HG03558 (cell line): ENCODE data around the gene GALNT1.

Source experiments
- ATAC-seq: cut with Tn5 transposase; IDR thresholded peaks from one replicate; pipeline ENCODE4 v1.9.1; 2021; ENCODE audit warnings: moderate number of reproducible peaks; ENCODE audit not compliant: unreplicated experiment; ENCODE audit errors: extremely low read depth

GALNT1 gene

GRCh38 chr18:35661483-35662146 is 80.1 kb downstream of the GALNT1 start:
- ATAC-seq, result no peak

DNA sequence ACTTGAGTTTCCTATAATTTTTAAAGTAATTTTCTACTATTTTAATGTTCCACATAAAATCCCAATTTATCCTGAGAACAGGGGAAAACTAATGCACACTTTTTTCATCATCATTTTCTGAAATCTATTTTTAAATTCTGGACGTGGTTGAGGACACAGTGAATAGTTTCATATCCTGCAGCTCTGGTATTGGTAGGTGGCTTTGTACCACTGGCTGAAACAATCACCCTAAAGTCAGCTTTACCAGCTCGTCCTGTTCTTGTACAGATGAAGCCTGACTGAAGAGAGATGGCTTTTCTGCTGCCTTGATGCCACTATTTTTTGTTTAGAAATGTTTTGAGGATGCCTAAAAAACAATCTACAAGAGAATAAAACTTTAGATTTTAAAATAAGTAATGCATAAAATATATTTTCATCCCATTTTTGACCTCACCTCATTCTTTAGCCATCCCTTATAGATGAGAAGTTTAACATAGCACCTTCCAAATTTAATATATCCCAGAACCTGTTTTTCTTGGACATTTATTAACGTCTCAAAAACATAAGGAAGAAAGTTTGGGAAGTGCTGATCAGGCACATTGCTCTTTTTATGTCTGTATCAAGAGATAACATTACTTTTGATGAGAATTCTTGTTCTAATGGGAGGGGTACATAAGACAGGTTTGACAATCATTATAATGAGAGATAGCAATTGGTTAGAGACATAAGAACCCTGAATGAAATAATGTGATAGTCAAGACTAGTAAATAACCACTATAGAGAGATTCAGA is 80.9 kb downstream of the GALNT1 start:
- ATAC-seq, result no peak

DNA sequence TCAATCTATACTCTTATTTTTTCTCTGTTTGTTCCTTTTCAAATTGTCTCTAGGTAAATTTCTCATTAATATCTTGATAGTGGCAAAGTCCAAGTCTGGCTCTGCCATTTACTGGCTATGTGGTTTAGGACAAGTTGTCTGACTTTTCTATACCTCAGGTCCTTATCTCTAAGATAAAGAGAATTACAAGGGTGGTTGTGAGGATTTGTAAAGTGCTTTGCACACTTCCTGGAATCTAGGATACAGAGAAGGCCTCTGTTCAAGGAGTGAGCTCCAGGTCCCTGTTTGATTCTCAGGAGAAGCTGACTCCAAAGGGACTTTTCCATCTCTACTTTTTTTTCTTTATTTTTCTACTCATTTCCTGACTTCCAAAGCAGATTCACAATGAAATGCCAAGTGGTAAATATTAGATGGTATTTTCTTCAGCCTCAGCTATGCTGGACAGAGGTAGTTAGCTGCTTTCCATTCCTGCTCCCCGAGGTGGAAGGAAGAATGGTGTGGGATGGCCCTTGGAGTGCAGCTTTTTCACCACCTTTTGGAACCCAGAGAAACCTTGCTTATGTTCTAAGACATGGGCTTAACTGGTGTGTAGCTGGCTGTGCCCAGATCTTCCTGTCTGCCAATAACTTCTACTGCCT is 90.5 kb downstream of the GALNT1 start:
- no peak for ATAC-seq

DNA sequence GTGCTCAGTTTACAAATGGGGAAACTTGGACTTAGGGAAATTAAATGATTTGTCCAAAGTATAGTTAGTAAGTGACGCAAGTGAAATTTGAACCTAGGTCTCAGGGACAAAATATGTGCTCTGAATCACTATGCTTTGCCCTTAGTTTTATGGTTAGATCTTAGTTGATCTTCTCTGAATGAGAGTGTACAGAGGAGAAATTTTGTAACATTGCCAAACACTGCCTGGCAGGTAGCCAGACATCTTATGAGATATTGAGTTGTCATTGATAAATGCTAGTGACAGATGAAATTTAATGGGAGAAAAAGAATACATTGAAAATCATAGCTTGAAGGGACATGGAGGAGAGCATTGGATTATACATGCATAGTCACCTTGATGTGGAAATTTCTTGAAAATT is 91.4 kb downstream of the GALNT1 start:
- no peak for ATAC-seq

DNA sequence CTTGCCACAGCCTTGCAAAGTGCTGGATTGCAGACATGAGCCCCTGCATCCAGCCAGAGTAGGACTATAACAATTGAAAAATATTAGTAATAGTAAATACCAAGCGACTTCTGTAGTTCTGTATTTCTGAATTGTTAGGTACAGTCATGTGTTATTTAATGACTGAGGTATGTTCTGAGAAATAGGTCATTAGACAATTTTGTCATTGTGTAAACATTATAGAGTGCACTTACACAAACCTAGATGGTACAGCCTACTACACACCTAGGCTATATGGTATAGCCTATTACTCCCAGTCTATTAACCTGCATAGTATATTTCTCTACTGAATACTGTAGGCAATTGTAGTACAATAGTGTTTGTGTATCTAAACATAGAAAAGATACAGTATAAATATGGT is 92.1 kb downstream of the GALNT1 start:
- no peak for ATAC-seq

GRCh38 chr18:35680139-35680551 is 98.6 kb downstream of the GALNT1 start:
- no peak for ATAC-seq

- ATAC-seq, result no peak
Observed at GRCh38 chr18:35682281-35682867, 100.8 kb downstream of the GALNT1 start.

DNA sequence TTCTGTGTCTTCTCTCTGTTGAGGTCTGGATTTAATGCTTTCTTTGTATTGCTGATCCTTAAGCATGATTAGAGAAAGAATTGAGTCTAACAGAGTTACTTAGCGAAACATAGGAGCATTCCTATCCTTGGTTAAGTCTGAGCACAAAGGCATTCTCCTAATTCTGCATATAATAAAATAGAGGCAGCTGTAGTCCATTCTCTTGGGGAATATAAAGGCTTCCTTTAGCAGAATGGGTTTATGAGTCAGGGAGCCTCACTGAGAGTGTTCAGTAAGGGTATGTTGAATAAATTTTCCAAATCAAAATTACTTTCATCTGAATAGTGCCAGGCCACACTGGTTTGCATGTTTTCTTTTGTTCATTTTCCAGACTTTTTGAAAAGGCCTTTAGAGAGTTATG is 101.5 kb downstream of the GALNT1 start:
- ATAC-seq, result no peak

DNA sequence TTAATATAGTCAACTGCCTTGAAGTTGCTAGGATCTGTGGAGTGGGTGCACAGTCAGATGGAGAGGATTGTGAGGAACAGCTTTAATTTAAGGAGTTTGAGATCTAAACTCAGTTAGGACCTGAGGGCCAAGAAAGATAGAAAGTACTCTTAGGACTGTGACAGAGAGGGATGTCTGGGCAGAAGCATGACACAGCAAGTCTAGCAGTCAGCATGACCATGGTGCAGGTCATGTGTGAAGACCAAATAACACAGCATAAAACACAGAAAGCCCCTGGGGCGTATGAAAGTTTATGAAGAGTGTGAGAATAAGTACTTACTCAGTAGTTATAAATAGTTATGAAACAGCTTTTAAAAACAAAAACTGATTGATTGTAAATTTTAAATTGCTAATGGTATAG is 107.2 kb downstream of the GALNT1 start:
- peak; percentile 85 for ATAC-seq

- ATAC-seq, result no peak
Observed at GRCh38 chr18:35689728-35690127, 108.2 kb downstream of the GALNT1 start.

- no peak for ATAC-seq
Observed at GRCh38 chr18:35691625-35692024, 110.1 kb downstream of the GALNT1 start.

- ATAC-seq, result no peak
Observed at GRCh38 chr18:35692866-35693265, 111.3 kb downstream of the GALNT1 start.

GRCh38 chr18:35693829-35694228 is 112.3 kb downstream of the GALNT1 start:
- ATAC-seq, result no peak

- no peak for ATAC-seq
Observed at GRCh38 chr18:35694808-35695207, 113.3 kb downstream of the GALNT1 start.

- ATAC-seq, result no peak
Observed at GRCh38 chr18:35695384-35695783, 113.8 kb downstream of the GALNT1 start.

- ATAC-seq, result no peak
Observed at GRCh38 chr18:35695803-35696202, 114.3 kb downstream of the GALNT1 start.

DNA sequence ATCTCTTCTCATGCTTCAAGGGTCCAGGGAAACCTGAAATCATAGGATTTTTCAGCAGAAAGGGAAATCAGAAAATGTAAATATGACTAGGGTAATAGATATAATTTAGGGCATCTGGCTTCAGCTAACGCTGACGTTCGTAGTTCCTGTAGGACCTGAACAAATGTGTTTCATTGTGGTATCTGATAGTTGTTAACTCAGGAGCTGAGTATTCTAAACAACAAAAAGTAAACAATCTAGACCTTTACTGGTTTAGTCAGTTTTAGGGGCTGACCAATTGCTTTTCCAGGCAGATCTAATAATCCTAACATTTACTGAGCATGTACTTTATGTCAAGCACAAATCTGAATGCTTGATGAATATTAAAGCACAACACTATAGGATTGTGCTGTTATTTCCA is 114.8 kb downstream of the GALNT1 start:
- ATAC-seq, result no peak

DNA sequence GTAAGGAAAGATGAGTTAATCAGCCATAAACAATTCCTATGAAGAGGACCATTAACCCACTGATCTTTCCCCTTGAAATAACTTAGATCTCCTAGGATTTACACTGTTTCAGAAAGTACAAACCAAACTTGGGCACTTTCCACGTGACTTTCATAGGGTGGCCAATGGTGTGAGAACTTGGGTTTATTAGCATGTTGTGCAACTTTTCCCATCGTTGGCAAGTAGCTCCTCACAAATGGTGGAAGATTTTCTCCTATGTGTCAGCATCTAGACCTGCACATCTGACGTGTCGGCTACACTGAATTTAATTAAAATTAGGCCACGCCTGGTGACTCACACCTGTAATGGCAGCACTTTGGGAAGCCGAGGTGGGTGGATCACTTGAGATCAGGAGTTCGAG is 116.3 kb downstream of the GALNT1 start:
- ATAC-seq, result no peak

GRCh38 chr18:35703043-35703688 is 121.6 kb downstream of the GALNT1 start:
- ATAC-seq, result no peak

- ATAC-seq, result no peak
Observed at GRCh38 chr18:35705988-35706387, 124.4 kb downstream of the GALNT1 start.

GRCh38 chr18:35707247-35707646 is 125.7 kb downstream of the GALNT1 start:
- ATAC-seq, result no peak
